Right ventricle myocardium superior (tissue), 1 donor: ENCODE measurements around the gene PNMA8B. TPM values are rescaled to one million over a fixed set of nuclear protein-coding genes. Genes with fewer than 3 reads are reported as not detected.
"Not testable (repeated sequence)": the region's sequence is repeated elsewhere in the genome, so short reads cannot be mapped to it uniquely, and the experiment has no call there.

Experiments
- ATAC-seq: fragments of 200-7000 bp; cut with Tn5 transposase; one replicate; pipeline ENCODE4 v1.9.1; 2020; ENCODE audit warnings: mild to moderate bottlenecking; ENCODE audit not compliant: poor library complexity
- DNase-seq: peaks from one replicate; pipeline ENCODE4 v3.0.0-alpha.2; 2020
- intact Hi-C: fragments of 100-400 bp; cut with DNase I; formaldehyde crosslinking; loops from one replicate; pipeline ENCODE4 v1.11.2; 2022
- long read RNA-seq: library from polyadenylated mRNA; unstranded; transcript quantifications from one replicate; pipeline ENCODE4 v2.0.0, GENCODE V29; 2021
- total RNA-seq: library from RNA; stranded (reverse); fragmentation: NEBNext Ultra II Directional; extraction: Animal tissue kit (Norgen Biotek cat#: 25700); gene quantifications from one replicate; pipeline ENCODE4 v1.2.1, GENCODE V29; 2021
- donor health status: DM: no; HTN: yes; CAD: no; lungs with severe emphysema.

Gene PNMA8B, protein sequence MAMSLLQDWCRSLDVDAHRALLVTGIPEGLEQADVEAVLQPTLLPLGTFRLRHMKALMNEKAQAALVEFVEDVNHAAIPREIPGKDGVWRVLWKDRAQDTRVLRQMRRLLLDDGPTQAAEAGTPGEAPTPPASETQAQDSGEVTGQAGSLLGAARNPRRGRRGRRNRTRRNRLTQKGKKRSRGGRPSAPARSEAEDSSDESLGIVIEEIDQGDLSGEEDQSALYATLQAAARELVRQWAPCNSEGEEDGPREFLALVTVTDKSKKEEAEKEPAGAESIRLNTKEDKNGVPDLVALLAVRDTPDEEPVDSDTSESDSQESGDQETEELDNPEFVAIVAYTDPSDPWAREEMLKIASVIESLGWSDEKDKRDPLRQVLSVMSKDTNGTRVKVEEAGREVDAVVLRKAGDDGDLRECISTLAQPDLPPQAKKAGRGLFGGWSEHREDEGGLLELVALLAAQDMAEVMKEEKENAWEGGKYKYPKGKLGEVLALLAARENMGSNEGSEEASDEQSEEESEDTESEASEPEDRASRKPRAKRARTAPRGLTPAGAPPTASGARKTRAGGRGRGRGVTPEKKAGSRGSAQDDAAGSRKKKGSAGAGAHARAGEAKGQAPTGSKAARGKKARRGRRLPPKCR
- 0.65 TPM for total RNA-seq
- long read RNA-seq, full-length matches to known transcripts, result 1 of 1 reads
- long read RNA-seq, partial matches to known transcripts, result 0 of 1 reads
- long read RNA-seq, other reads (novel, unspliced or antisense), result 0 of 1 reads

- intact Hi-C loops, result loop anchor here (10.0 kb wide), 1 partner anchor 221 kb away; no protein-coding TSS in a partner anchor
- peak; percentile 82 for DNase-seq
- ATAC-seq, result peak; percentile 66
These were observed at the start of gene PNMA8B for GRCh38 chr19:46495786-46496099. Gene PNMA8B (minus strand): TSS chr19:46495867. CDS start chr19:46495465, 402 bp downstream.

DNA sequence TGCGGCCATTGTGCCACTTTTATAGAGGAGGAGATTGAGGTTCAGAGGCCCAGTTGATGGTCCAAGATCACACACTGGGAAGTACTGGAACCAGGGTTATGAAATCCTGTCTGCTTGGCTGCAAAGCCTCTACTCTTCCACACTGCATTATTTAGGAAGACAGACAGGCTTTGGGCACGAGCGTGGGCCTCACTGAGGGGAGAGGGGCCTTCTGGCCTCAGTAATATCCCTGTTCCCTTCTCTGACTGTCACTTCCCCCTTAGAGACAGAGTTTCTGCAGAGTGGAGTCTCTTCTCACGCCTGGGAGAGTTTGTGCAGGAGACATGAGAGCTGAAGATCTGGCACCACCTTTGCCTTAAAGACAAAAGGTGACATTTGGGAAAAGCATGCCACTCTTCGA is 49.0 kb upstream of the PNMA8B start:
- intact Hi-C loops, result no loop called here
- no peak for DNase-seq
- no peak for ATAC-seq

GRCh38 chr19:46542428-46543230 is 47.0 kb upstream of the PNMA8B start:
- intact Hi-C loops, result no loop called here
- DNase-seq (peak; percentile 94), ATAC-seq (peak; percentile 90)

GRCh38 chr19:46537136-46538097 is 41.8 kb upstream of the PNMA8B start:
- ATAC-seq (peak; percentile 76), DNase-seq (peak; percentile 77)
- intact Hi-C loops, result loop anchor here (10.0 kb wide), 1 partner anchor 127 kb away; the partner anchor contains the start of gene DACT3

DNA sequence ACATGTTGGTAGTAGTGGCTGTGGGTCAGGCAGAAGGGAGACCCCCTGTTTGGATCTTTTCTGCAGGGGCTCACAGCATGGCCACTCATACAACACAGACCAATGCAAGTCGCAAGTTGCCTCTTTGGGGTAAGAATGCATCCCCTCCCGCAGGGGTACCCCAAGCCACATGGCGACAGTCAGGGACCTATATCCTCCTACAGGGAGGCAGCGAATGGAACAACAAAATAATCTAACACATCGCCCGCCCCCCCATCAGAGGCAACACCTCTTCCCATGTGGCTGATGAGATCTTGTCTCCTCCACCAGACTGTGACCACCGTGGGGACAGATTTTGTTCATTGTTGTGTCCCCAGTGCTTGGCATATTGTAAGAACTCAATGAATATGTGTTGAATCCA is 40.7 kb upstream of the PNMA8B start:
- intact Hi-C loops, result loop anchor here (10.0 kb wide), 1 partner anchor 128 kb away; the partner anchor contains the start of gene DACT3
- DNase-seq (no peak), ATAC-seq (no peak)

GRCh38 chr19:46533621-46534081 is 38.0 kb upstream of the PNMA8B start:
- no peak for DNase-seq
- intact Hi-C loops, result loop anchor here (10.0 kb wide), 1 partner anchor 131 kb away; the partner anchor contains the start of gene DACT3
- no peak for ATAC-seq

- intact Hi-C loops, result loop anchor here (10.0 kb wide), 1 partner anchor 132 kb away; the partner anchor contains the start of gene DACT3
These were observed 37.5 kb upstream of the PNMA8B start for GRCh38 chr19:46533078-46533620.

GRCh38 chr19:46530636-46531035 is 35.0 kb upstream of the PNMA8B start:
- DNase-seq (no peak), ATAC-seq (no peak)
- intact Hi-C loops, result loop anchor here (10.0 kb wide), 1 partner anchor 134 kb away; the partner anchor contains the start of gene DACT3

More at GRCh38 chr19:46533078-46533620, 37.5 kb upstream of the PNMA8B start:
- ATAC-seq (no peak), DNase-seq (no peak)

DNA sequence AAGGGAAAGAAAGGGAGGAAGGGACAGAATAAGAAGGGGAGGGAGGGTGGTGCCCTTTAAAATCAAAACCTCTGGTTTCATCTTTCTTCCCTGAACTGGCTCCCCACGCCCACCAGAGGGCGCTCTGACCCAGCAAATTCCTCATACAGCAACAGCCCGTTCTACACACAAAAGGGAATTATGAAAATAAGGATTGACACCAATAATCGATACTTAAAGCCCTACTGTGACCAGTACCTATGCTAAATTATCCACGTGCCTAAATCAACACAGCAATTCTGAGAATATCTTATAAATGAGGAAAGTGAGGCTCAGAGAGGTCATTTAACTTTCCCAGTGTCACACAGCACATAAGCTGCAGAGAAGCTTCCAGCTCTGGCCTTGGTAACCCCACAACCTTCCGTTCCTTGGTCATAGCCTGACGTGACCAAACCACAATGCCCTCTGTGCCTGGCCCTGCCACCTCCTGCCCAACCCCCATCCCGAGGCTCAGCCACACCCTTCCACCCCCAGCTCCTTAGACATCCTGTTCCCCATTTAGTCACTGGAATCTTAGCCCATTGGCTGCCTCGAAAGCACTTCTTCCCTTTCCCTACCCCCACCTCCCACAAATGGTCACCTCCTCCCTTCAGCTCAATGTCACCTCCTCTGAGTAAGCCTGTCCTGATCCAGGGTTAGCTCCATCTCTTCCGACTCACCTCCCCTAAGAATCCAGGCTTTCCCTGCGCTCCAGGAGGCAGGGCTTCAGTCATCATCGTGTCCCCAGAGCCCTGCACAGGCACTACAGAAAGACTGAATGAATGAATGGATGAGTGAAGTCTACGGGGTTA is 34.2 kb upstream of the PNMA8B start:
- intact Hi-C loops, result loop anchor here (10.0 kb wide), 1 partner anchor 135 kb away; the partner anchor contains the start of gene DACT3
- peak; percentile 80 for ATAC-seq

DNA sequence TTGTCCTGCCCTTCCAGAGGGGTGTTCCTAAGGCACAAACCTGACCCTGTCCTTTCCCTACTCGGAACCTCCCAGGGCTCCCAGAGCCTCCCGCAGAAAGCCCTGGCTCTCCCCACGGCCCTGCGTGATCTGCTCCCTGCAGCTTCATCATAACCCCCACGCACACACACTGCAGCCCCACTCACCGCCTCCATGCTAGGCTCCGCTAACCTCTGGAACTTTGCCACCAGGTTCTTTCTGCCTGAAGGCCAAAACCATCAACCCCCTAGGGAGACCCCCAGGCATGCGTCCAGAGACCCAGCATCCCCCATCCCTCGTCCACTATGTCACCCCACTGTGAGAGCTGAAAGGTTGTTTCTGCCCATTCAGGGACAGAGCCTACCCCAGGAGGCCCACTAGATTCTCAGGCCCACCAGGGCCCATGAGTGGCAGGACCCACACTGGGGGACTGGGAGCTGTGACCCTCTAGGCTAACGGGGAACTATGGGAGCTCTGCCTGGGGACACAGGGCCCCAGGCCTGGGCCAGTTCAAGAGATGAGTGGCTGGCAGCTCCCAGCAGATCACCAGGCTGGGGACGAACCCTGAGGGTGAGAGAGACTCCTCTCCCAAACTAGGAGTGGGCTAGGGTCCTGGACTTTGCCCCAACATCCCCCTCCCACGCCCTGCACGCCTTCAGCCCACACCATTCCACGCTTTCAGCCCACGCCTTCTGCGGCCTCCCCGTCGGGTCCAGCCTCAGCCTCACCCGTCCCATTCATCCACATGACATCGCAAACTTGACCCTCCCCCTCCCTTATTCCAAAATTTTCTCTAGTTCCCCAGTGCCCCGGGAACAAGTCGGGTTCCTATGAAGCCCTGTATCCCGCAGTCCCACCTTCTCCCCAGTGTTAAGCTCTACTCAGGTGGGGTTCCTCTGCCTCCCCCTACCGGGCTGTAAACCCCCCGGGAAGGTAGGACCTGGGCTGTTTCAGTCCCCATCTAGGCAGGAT is 33.2 kb upstream of the PNMA8B start:
- no peak for ATAC-seq
- DNase-seq, result no peak
- intact Hi-C loops, result no loop called here

More for the DNA sequence above, 34.2 kb upstream of the PNMA8B start:
- DNase-seq, result peak; percentile 82

- intact Hi-C loops, result not testable (repeated sequence)
These were observed 31.1 kb upstream of the PNMA8B start for GRCh38 chr19:46526801-46527200.

GRCh38 chr19:46524308-46524707 is 28.6 kb upstream of the PNMA8B start:
- no peak for ATAC-seq
- intact Hi-C loops, result no loop called here

More at GRCh38 chr19:46526801-46527200, 31.1 kb upstream of the PNMA8B start:
- ATAC-seq, DNase-seq: not testable (repeated sequence)

GRCh38 chr19:46522988-46523387 is 27.3 kb upstream of the PNMA8B start:
- ATAC-seq, intact Hi-C loops, DNase-seq: not testable (repeated sequence)

More at GRCh38 chr19:46524308-46524707, 28.6 kb upstream of the PNMA8B start:
- no peak for DNase-seq

GRCh38 chr19:46521241-46521868 is 25.7 kb upstream of the PNMA8B start:
- no peak for DNase-seq
- intact Hi-C loops, result no loop called here
- no peak for ATAC-seq

DNA sequence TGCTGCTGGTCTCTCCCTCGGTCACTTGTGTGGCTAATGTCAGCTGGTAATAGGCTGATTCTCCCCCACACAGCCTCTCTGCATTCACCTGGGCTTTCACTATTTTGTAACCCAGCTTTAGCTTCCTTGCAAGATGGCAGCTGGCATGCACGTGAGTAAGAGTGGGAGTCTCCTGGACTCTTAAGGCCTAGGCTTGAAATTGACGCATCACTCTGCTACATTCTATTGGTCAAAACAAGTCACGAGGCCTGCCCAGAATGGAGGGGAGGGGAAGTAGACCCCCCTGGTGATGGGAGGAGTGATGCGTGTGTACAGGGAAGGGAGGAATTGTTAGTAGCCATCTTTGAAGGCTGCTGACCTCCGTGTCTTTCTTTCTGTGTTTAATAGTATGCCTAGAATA is 24.9 kb upstream of the PNMA8B start:
- DNase-seq (no peak), ATAC-seq (no peak)
- intact Hi-C loops, result no loop called here
